A549 treated with Mapracorat at 1 μM for 4 hours (cell line): ENCODE data around the gene C4orf54. TPM values are rescaled to one million over a fixed set of nuclear protein-coding genes. Genes with fewer than 3 reads are reported as not detected.

Experiments used
- total RNA-seq: library from RNA; stranded (reverse); fragments of 200-300 nt; extraction: Qiagen RNA extraction; gene quantifications from 5 replicates; pipeline ENCODE4 v1.2.3, GENCODE V29; 2022

The C4orf54 gene
- not detected in 5 replicates for total RNA-seq

DNA sequence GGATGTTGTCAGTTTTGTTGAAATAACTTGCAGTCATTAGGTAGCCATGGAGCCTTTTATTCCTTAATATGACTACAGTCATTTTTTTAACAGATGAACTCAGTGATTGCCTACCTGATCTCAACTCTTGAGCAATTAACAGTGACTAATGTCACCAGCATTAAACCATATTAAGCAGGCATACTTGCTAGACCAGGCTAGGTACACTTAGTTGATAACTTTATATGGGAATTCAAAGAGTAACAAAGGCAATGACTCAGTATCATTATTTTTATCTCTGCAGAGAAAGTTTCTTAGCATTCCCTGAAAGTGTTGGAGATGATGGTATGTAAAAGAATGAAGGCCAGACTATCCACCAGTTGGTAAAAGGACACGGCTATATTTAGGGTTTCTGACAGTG lies at the start of gene C4orf54:
Gene C4orf54, minus strand, starts transcription at position 31 of the 400 bp plus-strand sequence. CDS start 3,180 bp downstream, outside the sequence.

Other genes with a start within 250 kb of the C4orf54 start
- gene ADH7, start 222.5 kb downstream of the C4orf54 start, total RNA-seq = not detected in 5 replicates
- gene C4orf17, start 146.8 kb downstream of the C4orf54 start, total RNA-seq = not detected in 5 replicates
- 2.9 to 5.2 TPM (median 3.7 TPM) in 5 replicates for gene TRMT10A, start 93.8 kb downstream of the C4orf54 start, total RNA-seq
- gene MTTP, start 83.0 kb downstream of the C4orf54 start, total RNA-seq = not detected in 5 replicates
- not detected in 5 replicates for gene DAPP1, start 159.0 kb upstream of the C4orf54 start, total RNA-seq
- gene LAMTOR3, start 236.6 kb upstream of the C4orf54 start, total RNA-seq = 25.3 to 29.6 TPM (median 28.2 TPM) in 5 replicates